CD4-positive, alpha-beta T cell treated with Interferon gamma for 1 hour (primary cell): ENCODE results near the gene C1QTNF9B.
"Not testable (repeated sequence)": the region's sequence is repeated elsewhere in the genome, so short reads cannot be mapped to it uniquely, and the experiment has no call there.

ENCODE experiments used
- DNase-seq: peaks from one replicate; pipeline ENCODE4 v3.0.0-alpha.2; 2020

Gene C1QTNF9B

DNA sequence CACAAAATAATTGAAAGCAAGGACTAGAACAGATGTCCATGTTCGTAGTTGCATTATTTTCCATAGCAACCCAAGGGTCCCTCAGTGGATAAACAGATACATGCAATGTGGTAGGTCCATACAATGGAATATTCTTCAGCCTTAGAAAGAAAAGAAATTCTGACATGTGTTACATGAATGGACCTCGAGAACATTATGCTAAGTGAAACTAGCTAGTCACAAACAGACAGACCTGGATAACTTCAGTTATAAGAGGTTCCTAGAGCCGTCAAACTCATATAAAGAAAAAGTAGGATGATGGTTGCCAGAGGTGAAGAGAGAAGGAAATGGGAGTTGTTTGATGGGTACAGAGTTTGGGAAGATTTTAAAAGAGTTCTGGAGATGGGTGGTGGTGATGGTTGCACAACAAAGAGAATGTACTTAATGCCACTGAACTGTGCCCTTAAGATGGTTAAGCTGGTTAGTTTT lies at the start of gene C1QTNF9B:
TSS of gene C1QTNF9B (minus strand) at position 51 of the 468 bp plus-strand sequence.
- DNase-seq = not testable (repeated sequence)

DNA sequence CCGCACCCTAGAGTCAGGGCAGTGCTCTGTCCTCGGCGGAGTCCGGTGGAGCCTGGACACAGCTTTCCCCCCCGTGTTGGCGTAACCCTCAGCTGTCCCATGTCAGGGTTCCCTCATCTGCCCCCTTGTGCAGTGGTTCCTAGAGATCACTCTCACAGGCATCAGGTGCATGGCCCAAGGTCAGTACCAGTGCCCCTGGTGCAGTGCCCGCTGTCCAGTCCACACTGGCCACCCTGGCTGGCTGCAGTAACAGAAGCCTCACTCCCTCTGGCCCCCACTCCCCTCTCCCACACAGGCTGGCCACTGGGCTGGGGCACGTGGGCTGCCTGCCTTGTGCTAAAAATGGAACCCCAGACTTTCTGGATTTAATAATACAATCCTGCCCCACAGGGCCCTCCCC lies 49.6 kb upstream of the C1QTNF9B start:
- no peak for DNase-seq

GRCh38 chr13:23946067-23946466 lies 48.8 kb upstream of the C1QTNF9B start:
- no peak for DNase-seq

DNA sequence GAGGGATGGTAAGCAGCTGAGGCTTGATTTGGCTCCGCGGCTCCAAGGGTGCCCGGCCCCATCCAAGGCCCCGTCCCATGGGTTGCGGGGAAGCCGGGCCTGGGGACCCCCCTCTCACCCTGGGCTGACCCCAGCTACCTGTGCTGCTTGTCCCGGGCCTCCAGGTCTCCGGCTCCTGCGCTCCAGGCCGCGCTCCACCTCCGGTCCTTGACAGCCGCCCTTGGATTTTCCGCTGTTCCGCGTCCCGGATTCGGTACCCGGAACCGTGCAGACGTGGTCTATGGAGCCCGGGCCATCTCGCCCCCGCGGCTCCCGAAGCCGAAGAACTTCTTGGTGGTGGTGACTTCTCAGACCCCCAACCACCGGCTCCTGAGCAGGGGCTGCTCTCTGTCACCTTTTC lies 48.3 kb upstream of the C1QTNF9B start:
- no peak for DNase-seq

DNA sequence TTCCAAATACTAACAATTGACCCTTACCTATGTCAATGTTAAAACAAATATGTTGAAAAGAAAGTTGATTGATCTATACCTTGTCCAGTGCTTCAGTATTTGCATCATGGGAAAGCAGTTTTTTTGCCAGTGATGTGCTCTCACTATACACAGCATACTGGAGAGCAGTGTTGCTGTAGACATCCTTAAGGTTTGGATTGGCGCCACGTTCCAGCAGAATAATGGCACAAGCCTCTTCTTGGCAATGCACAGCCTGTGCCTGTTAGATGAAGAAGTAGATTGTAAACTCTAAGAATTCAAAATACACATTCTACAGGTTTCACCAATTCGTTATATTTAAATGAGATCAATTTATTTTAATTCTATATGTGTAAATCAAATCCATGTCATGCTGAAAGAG lies 43.9 kb upstream of the C1QTNF9B start:
- no peak for DNase-seq

- DNase-seq = not testable (repeated sequence)
Measured at GRCh38 chr13:23939666-23940065, 42.4 kb upstream of the C1QTNF9B start.

DNA sequence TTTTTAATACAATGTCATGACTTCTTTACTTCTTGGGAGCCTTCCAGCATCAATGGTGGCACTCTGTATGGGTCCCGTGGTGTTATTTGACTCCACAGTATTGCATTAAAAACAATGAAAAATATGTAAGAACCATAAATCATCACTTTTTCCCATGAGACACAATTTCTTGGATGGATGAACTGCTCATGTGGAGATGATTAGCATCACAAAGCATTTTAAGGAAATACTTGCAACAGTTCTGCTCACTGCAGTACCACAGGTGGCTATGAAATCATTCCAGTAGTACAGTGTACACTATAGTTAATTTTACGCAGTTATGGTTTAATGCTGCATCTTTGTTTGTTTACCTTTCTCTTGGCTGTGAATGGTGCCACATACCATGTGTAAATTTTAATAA lies 37.2 kb upstream of the C1QTNF9B start:
- DNase-seq = no peak

- DNase-seq = no peak
Measured at GRCh38 chr13:23928985-23929384, 31.7 kb upstream of the C1QTNF9B start.

GRCh38 chr13:23923031-23923430 lies 25.7 kb upstream of the C1QTNF9B start:
- no peak for DNase-seq

DNA sequence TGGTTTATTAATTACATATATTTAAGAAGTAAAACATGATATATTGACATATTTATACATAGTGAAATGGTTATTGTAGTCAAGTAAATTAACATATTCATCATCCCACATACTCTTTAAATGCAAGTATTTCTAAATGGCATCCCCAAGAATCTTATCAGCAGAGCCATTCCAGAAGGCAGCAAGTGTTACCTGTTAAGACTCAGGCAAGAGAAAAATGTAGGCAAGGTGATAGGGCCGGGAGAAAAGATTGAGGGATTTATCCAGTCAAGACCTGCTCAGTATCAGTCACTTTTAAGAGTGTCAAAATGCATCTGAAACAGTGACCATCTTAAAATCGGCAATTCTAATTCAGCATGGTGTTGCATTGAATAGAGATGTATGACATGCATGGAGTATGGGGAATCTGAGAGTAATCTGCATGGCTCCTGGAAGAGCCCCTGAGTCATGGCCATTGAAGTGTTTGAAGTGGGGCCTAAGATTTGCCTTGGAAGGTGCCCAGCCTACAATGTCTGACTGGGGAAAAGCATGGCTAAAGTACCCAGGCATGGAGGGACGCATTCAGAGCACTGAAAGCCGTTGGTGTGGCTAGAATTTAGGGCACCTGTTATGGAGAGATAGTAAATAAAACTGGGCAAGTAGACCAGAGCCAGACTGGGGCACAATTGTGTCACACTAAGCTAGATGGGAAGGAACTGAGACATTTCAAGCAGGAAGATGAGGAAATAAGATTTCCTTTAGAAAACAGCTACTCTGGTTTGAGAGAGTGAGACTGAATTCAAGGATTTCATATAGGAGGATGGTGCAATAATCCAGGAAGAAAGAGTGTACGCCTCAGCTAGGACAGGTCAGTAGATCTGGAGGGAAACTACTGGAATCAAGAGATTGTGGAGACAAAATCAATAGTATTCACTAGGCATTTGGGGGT lies 25.0 kb upstream of the C1QTNF9B start:
- DNase-seq = no peak

GRCh38 chr13:23921451-23921888 lies 24.2 kb upstream of the C1QTNF9B start:
- no peak for DNase-seq

- no peak for DNase-seq
Measured at GRCh38 chr13:23919006-23919405, 21.7 kb upstream of the C1QTNF9B start.

DNA sequence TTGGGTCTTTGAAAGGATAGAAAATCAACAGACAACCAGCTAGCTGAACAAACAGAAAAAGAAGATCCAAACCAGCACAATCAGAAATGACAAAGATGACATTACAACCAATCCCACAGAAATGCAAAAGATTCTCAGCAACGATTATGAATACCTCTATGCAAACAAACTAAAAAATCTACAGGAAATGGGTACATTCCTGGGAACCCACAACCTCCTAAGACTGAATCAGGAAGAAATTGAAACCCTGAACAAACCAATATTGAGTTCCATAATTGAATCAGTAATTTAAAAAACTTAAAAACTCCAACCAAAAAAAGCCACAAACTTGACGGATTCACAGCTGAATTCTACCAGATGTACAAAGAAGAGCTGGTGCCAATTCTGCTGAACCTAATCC lies 20.9 kb upstream of the C1QTNF9B start:
- DNase-seq = no peak

DNA sequence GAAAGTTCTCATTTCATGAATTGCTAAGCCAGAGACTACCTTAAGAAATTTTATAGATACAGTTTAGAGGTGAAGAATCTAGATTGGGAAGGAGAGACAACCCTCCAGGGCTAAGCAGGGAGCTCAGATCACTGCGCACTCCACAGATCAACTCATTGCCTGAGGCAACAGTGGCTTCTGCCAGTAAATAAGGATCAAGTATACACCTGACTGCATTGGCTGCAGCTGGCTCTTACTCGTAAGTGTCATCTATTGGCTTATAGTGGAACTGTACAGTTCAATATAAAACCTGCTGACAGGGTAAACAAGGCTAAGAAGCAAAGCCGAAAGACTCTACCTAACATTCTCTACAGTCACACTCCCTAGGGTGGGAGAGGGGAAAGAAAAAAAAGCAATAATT lies 18.0 kb upstream of the C1QTNF9B start:
- no peak for DNase-seq

DNA sequence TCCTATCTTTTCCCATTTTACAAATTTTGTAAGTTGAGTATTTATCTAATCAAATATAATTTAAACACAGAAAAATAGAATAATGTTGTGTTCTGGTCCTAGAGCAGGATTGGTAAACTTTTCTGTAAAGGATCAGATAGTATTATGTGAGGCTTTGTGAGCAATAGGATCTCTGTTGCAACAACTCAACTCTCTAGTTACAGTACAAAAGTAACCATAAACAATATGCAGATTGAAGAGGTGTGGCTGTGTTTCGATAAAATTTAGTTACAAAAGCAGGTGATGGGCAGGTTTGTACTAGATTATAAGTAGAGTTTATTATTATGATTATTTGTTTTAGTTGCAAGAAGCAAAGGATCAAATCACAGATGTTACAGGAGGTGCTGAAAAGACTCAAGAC lies 15.2 kb upstream of the C1QTNF9B start:
- no peak for DNase-seq

- DNase-seq = no peak
Measured at GRCh38 chr13:23909606-23910005, 12.3 kb upstream of the C1QTNF9B start.

DNA sequence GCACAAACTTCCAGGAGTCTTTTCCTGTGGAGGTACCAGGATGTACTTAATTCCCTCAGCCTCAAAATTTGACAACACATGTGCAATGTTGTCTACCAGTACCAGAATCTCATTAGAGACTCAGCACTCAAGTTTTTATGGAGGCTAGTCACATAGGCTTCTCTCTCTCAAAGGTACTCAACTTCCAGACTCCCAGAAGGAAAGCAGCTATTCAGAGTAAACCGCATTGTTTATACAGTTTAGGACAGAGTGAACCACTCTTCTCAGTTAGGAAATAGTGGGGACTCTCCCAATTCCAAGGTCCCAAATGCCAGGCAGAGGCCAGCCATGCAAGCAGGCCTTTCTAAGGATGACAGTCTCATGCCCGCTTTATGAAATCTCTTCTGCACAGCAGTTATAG lies 8.5 kb upstream of the C1QTNF9B start:
- DNase-seq = no peak

DNA sequence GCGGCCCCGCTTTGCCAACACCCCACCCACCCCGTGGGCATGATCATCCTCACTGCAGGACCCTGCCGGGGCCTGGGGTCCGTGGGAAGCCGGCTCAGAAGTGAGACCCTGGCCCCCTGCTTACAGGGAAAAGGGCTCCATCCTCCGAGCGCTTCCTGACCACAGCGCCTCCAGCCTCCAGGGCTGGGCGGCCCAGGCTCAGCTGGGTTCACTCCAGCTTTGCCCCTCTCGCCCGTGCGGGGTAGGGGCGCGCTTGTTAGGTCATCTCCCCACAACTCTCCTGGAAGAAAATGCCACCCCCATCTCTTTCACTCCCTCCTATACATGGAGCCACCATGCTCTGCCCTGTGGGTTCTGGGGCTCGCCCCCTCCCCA lies 6.6 kb upstream of the C1QTNF9B start:
- DNase-seq = no peak

DNA sequence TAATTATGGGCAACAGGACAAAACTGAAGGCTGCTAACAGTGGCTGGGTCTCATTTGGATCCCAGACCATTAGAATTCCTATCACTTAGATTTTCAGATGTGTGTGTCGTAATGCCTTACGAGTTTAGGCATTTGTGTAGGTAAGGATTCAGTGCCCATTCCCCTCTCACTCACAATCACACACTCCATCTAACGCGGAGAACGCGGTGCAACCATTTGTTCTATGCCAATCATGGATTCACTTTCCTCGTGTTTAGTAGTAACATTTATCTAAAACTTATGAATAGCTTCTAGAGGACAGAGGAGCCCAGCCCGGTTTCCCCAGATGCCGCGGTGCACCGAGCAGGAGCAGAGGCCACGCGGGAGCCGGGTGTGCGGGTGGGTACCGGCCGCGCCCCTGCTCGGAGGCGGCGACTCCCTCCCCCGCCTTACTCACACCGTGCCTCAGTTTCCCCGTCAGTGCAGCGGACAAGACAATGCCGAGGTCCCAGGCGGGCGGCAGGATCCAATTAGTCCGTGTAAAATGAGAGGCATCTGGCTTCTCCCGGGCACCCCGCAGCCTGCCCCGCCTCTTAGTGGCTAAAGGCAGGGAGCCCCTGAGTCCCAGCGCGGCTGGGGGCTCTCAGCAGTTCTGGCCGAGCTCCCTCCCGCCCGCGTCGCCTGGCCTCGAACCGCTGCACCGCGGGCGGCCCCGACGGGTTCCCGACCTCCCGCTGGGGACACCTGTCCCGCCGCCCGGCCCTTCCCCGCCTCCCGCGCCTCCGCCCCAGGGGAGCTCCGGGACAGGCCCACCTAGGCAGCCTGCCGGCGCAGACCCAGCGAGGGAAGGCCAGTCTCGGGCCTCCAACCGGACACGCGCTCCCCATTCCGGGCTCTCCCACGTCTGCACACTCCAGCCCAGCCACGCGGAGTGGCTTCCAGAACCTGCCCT lies 5.9 kb upstream of the C1QTNF9B start:
- DNase-seq = no peak

DNA sequence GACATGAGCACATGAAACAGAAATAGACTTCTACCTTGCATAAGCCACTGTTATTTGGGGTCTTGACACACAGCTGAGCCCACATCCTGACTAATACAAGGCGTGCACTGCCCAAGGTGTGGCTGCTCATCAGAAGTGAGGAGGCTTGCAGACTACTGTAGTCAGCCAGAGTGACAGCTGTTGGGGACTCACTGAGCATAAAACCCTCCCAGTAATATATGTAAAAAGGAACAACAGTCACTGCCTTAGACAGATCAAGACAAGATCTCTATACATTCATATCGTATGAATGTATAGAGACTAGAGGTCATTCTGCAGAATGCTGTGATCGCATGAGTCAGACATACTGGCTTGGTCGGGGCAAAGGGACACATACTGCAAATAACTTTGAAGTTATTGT lies 4.1 kb upstream of the C1QTNF9B start:
- DNase-seq = no peak

DNA sequence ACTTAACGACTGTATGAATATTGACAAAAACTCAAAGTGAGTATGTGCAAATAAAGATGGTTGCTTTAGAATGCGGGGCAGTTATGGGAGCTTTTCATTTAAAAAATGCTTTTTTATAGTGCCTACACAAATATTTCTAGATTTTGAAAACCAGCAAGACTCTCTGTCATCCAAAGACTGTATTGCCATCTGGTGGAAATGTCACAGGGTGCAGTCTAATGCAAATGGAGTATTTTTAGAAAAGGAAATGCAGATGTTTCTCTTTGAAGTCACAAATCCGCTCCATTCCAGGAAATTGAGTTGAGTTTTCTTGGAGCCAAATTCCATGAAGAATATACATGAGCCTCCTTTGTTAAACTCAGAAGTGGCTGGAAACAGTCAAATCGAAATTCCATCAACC lies 2.3 kb upstream of the C1QTNF9B start:
- DNase-seq = peak; percentile 14

DNA sequence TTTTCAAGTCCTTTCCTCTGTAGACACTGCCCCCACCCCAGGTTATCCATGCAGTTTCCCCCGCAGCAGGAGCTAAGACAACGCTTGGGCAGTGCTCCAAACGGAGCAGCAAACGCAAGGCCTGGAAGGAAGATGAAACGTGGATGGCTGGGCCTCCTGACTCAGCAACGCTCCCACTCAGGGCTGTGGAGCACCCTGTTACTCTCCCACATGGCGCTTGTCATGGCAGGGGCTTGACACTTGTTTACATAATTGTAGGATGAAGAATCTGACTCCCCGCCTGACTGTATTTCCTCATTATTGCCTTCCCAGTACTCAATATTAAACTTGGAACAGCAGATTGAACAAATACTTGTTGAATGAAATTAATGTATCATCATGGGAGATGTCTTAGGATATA lies 799 bp upstream of the C1QTNF9B start:
- DNase-seq = no peak

GRCh38 chr13:23894746-23895145 lies 2.6 kb downstream of the C1QTNF9B start:
- not testable (repeated sequence) for DNase-seq

GRCh38 chr13:23893791-23894190 lies 3.5 kb downstream of the C1QTNF9B start:
- DNase-seq = not testable (repeated sequence)
